HG03039 (cell line): ENCODE results near the gene RABGGTA.
A peak's percentile ranks its signal among the peaks of the same experiment; 100 is the strongest.

ENCODE experiments used
- ATAC-seq: cut with Tn5 transposase; IDR thresholded peaks from one replicate; pipeline ENCODE4 v1.9.1; 2021; ENCODE audit warnings: mild to moderate bottlenecking, moderate library complexity; ENCODE audit not compliant: unreplicated experiment

The RABGGTA gene

GRCh38 chr14:24280797-24281460 lies 9.5 kb upstream of the RABGGTA start:
- no peak for ATAC-seq

- ATAC-seq, result no peak
Observed at GRCh38 chr14:24279301-24280186, 8.1 kb upstream of the RABGGTA start.

- no peak for ATAC-seq
Observed at GRCh38 chr14:24278424-24278823, 7.0 kb upstream of the RABGGTA start.

GRCh38 chr14:24277606-24278321 lies 6.4 kb upstream of the RABGGTA start:
- no peak for ATAC-seq

GRCh38 chr14:24277071-24277470 lies 5.7 kb upstream of the RABGGTA start:
- no peak for ATAC-seq

- ATAC-seq, result peak; percentile 46
Observed at GRCh38 chr14:24274101-24274543, 2.7 kb upstream of the RABGGTA start.

- ATAC-seq, result no peak
Observed at GRCh38 chr14:24273422-24273998, 2.1 kb upstream of the RABGGTA start.

- ATAC-seq, result no peak
Observed at GRCh38 chr14:24272467-24272866, 1.1 kb upstream of the RABGGTA start.

- no peak for ATAC-seq
Observed at GRCh38 chr14:24271834-24272263, 452 bp upstream of the RABGGTA start.

GRCh38 chr14:24270537-24271133 lies 762 bp downstream of the RABGGTA start:
- ATAC-seq, result no peak

GRCh38 chr14:24269910-24270536 lies 1.4 kb downstream of the RABGGTA start:
- ATAC-seq, result no peak

- no peak for ATAC-seq
Observed at GRCh38 chr14:24269368-24269767, 2.0 kb downstream of the RABGGTA start.

GRCh38 chr14:24268225-24268624 lies 3.2 kb downstream of the RABGGTA start:
- ATAC-seq, result no peak

GRCh38 chr14:24267516-24267915 lies 3.9 kb downstream of the RABGGTA start:
- ATAC-seq, result no peak

GRCh38 chr14:24266344-24267244 lies 4.8 kb downstream of the RABGGTA start:
- ATAC-seq, result no peak

- ATAC-seq, result no peak
Observed at GRCh38 chr14:24264298-24264697, 7.1 kb downstream of the RABGGTA start.

GRCh38 chr14:24263848-24264247 lies 7.5 kb downstream of the RABGGTA start:
- ATAC-seq, result no peak

- no peak for ATAC-seq
Observed at GRCh38 chr14:24262821-24263733, 8.3 kb downstream of the RABGGTA start, which contains the start of gene TGM1. TSS of gene TGM1 (minus strand) at chr14:24263177. CDS start at chr14:24262352, 825 bp downstream.
